ENCODE measurements around the gene THYN1.

Gene THYN1

DNA sequence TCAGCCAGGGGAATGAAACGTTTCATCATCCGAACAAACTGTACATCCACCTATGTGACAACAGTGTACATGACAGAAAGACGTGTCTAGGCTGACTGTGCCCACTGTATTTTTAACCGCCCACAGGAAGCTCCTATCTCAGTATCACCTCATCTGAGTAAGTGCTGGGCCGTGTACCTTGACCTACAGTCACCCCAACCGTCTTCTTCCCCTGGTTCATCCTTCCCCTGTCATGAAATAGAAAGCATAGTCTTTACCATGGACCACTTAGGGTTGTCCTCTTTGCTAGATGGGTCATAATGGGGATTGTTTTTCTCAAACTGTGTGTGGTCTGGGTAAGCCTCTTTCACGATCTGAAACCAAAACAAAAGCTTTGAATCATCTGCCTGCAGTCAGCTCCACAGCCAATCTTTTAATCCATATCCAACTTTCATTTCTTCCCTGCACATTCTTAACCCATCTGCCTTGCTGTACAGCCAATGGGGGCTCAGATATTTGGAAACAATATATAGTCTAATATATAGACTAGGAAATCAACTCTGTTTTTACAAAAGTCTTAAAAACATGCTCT, 4.2 kb downstream of the THYN1 start:
- no peak for DNase-seq (ENCODE audit: low read depth in 2 of 2)

DNA sequence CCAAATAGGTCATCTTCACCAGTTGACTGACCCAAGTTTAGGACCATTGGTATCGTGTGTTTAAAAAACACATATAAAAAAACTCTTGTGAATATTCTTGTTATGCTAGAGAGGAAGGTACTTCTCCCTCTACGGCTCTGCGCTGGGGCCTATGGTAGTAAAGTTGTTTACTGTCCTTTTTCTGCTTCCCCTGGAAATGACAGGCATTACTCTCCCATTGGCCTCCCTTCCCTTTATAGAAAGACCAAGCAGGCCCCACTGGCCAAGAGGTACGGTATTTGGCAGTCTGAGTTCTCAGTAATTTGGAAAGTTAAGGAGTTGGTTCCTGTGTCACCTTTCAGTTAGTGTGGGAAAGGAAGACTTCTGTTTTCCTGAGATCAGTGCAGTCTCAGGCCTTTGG, 6.5 kb downstream of the THYN1 start:
- no peak for DNase-seq (ENCODE audit: low read depth in 2 of 2)

DNA sequence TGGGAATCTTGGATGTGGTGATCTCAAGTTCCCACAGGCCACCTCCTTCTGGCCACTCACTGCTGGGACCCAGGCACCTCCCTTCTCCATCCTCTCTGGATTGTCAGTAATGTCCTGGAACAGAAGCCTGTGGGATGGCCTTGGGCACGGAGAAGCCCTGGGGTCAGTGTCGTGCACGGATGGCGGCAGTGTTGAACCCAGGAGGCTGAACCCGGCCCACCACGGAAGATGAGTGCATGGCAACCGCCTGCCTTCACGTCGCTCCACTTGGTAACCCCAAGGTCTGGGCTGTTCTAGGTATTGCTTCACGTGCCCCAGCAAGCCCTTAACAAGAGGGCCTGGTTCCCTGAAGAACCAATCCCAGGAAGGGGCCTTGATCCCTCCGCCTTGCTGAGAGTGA, 7.1 kb downstream of the THYN1 start:
- no peak for DNase-seq (ENCODE audit: low read depth in 2 of 2)

DNA sequence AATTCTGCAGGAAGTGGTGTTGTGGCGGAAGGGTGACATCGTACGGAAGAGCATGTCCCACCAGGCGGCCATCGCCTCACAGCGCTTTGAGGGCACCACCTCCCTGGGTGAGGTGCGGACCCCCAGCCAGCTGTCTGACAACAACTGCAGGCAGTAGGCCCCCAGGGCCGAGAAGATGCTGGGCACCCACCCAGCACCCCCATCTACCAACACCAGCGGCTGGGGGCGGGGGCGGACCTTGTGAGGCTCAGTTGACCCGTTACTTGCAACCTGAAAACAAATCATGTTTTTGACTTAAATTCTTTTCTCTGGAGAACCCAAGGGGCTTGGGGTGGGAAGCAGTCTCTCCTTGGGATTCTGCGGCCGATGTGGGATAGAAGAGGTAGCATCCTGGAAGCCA, 7.7 kb downstream of the THYN1 start:
- DNase-seq (ENCODE audit: low read depth in 2 of 2): no peak

DNA sequence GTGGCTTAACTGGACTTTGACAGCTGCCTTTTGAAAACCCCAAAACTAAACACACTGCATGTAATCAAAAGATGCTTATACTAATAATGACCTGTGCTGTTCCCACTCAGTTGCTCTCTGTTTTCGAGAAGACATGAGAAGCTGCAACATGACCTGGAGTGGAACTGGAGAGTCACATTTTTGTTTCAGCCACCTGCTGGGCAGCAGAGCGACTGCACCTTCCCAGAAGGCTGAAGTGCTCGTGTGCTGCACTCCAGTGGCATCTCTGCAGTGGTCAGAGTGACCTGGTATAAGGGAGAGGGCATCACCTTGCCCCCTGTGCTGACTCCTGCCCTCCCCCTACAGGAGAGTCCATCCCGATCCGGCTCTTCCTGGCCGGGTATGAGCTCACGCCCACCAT, 8.6 kb downstream of the THYN1 start:
- DNase-seq (ENCODE audit: low read depth in 2 of 2): no peak

DNA sequence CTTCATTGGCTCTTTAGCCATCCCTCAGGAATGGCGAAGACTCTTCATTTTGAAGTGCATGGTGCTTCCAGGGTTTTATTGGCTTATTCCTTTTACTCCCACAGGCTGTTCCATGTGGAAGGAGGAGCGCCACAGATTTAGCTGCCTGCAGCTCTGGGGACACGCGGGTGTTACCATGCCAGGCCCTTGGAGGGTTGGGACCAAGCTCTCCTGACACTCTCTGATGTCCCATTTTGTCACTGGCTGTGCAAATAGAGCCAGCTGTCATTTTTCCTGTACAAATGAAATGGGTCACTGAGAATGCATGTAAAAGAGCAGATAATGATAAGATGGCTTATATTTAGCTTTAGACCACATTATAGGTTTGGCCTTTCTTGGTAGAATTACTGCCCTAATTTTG, 9.2 kb downstream of the THYN1 start:
- no peak for DNase-seq (ENCODE audit: low read depth in 2 of 2)

DNA sequence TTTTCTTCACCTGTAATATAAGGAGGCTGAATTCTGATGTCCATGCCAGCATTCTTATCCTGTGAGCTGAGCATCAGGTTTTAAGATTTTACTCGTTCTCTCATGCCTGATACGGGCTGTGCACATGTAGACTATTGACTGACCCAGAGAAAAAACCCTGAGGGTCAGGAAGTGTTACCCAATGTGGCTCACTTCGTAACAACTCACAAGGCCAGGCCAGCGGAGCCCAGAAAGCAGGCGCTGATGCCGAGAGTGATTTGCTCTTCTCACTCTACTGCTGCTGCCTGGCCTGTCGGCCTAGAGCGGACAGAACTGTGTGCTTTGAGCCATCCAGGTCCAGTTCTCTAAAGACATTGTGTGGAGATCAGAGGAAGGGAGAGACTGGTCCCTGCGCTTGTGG, 10.8 kb downstream of the THYN1 start:
- no peak for DNase-seq (ENCODE audit: low read depth in 2 of 2)

DNA sequence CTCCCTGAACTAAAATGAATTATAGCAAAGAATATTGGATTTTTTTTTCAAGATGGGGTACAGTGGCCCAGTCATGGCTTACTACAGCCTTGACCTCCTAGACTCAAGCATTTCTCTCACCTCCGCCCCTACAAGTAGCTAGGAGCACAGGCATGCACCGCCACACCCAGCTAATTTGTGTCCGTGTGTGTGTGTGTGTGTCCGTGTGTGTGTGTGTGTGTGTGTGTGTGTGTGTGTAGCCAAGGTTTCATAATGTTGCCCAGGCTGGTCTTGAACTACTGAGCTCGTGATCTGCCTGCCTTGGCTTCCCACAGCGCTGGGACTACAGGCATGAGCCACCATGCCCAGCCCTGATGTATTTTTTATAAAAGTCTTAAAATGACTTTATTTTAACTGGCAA, 12.6 kb downstream of the THYN1 start:
- DNase-seq (ENCODE audit: low read depth in 2 of 2): no peak

DNA sequence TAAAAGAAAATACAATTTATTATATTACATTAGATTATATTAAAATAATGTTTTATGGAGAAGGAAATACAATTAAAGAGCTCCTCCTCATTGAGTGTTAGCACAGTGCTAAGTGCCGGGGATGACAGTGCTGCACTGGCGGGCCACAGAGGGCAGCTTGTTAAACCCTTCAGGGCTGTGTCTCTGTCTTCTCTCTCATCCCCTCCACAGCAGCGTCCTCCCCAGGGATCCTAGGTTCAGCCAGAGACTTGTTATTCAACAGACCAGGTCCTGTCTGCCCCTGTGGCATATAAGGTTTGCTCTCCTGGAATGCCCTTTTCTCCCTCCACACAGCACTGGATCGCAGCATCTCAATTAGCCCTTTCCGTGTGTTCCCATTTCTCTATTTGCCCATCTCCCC, 14.2 kb downstream of the THYN1 start:
- DNase-seq (ENCODE audit: low read depth in 2 of 2): no peak

DNA sequence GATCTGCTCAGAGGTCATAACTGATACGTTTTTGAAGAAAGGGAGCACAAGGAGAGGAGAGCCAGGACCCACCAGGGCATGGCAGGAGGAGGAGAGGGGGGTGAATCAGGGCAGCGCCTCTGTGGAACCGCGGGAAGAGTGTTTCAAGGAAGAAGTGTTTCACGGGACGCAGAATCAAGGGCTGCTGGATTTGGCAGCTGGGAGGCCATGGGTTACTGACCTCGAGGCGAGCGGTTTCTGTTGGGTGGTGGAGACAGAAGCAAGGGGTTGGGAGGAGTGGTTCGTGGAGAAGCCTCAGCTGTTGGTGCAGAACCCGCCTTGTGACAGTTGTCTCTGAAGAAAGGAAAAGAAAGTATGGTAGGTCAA, 15.6 kb downstream of the THYN1 start:
- no peak for DNase-seq (ENCODE audit: low read depth in 2 of 2)

DNA sequence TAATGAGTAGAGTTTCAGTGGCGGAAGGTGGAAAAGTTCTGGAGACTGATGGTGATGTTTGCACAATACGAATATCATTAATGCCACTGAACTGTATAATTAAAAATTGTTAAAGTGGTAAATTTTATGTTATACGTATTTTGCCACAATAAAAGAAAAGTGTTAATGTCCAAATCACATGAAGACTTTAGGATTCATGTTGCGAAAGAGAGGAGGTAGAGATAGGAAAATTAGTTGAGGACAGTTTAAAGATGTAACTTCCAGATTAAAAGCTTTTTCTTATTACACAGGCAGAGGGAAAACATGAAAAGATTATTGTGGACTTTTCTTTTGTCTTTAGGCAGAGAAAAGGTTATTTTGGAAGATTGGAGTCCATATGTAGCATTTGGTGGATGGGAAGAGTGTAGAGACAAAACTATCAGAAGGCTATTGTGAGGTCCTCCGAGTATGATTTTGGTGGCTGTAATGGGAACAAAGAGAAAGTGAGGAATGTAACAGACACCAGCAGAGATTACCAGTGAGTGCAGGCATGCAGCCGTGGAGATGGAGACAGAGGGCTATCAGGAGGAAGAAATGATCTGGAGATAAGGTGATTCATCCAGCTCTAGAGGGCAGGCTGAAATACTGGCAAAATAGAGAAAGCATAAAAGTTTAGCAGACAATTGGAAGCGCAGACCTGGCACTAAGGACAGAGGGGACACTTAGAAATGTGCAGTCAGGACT, 16.2 kb downstream of the THYN1 start:
- no peak for DNase-seq (ENCODE audit: low read depth in 2 of 2)

DNA sequence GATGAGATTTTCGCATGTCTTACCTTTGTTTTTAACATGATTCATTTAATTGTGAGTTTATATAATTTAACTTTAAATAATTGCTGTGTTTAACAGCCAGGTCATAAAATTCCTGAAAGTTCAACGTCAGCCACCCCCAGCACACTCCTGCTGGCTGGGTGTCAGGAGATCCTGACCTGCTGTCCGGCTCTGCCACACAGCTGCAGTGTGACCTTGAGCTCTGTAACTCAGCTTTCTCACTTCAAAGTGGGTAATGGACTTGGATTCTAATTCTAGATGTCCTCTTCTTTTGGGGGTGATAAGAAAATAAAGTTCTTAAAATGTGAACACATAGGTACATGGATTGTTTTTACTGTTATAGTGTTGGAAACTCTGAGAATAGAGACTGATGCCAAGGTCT, 17.8 kb downstream of the THYN1 start:
- DNase-seq (ENCODE audit: low read depth in 2 of 2): no peak

DNA sequence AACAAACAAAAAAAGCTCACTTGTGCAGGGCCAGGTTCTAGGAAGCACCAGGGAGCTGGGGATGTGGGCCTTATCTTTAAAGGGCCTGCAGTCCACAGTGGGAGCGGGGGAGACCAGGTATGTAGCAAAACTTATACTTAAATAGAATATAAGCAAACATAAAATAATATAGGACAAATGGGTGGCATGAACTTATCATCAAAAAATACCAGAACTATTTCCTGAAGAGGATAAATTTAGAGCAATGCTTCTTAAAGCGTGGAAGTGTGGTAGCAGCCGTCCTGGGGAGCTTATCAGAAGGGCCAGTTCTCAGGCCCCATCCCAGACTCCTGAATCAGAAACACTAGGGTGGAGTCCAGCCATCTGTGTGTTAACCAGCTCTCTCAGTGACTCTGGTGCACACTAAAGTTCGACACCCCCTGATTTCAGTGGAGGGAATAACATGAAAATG, 19.4 kb downstream of the THYN1 start:
- DNase-seq (ENCODE audit: low read depth in 2 of 2): no peak

DNA sequence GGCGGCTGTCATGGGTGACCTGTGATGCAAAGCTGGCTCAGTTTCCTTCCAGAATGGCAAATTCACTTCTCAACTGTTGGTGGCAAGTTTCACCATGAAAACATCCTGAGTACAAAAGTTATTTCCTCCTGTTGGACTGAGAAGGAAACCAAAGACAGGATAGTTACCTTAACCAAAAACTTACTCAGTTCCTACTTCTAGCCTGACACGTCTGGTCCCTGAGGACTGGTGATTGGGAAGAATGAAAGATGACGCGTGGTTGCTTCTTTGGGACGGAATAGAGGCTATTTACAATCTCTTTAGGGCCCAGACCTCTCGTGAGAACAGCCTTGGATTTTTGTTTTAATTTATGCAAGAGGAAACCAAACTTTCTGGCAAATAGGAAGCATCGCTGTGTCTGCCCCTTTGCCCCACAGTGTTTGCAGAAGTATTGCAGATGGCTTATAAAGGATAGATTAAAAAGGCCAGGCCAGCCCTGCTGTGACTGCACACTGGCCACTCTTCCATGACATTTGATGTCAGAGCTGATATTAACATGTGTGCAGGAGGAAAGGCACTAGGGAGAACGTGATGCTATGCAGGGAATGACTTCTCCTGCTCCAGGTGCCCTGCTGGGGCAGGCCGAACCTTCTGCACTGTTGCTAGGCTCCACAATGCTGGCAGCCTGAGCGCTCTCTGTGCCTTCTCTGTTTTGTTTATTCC, 21.0 kb downstream of the THYN1 start:
- no peak for DNase-seq (ENCODE audit: low read depth in 2 of 2)

DNA sequence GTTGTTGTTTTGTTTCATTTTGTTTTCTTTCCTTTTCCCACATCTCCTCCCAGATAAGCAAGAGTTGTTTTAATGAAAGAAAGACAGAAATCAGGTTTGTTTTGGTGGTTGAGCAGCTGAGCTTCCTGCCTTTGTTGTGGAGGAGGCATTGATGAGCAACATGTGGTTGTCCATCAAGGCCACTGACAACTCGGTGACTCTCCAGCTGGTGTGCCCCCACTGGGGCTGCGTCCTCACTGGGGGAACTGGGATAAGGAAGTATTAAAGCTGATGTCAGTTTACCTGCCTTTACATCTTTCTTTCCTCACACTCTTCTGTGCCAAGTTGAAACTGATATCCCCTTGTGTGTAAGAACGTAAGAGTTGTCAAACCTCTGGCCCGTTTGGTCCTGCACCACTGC, 22.8 kb downstream of the THYN1 start:
- no peak for DNase-seq (ENCODE audit: low read depth in 2 of 2)

DNA sequence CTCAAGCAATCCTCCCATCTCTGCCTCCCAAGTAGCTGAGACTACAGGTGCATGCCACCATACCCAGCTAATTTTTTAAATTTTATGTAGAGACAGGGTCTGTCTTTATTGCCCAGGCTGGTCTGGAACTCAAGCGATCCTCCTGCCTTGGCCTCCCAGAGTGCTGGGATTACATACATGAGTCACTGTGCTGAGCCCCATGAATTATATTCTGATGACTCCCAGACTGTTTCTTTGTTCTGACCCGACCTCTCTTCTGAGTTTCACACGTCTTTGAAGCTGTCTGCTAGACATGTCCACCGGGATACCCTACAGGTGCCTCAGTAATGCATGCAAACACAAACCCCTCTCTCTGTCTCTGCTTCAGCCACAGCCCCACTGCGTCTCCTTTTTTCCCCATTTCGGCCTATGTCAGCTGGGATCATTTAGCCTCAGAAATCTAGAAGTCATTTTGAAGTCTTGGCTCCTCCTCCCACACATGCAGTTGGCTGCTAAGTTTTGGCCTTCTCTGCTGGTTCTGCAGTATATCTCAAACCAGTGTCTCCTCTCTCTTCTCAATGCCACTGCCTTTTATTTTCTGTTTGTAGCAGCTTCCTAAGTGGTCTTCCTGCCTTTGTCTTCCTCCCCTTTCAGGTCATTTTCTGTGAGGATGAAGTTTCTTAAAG, 23.9 kb downstream of the THYN1 start:
- DNase-seq (ENCODE audit: low read depth in 2 of 2): no peak

DNA sequence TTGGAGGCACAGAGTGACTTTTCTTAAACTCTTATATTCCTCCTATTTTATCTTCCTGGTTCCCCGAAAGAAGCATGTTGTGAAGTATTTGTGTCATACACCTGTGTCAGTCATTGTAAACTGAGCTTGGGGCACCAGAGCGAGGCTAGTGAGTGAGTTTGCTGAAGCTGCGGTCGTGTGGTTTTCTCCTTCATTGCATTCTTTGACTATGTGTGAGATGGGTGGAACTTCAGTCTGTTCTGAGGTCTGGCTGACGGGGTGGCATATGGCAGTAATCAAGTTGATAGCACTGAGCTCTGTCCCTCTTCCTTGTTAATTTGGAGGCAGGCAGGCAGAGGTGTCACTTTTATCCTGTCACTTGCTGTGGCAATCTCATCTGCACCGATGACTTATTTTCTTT, 24.5 kb downstream of the THYN1 start:
- DNase-seq (ENCODE audit: low read depth in 2 of 2): no peak

DNA sequence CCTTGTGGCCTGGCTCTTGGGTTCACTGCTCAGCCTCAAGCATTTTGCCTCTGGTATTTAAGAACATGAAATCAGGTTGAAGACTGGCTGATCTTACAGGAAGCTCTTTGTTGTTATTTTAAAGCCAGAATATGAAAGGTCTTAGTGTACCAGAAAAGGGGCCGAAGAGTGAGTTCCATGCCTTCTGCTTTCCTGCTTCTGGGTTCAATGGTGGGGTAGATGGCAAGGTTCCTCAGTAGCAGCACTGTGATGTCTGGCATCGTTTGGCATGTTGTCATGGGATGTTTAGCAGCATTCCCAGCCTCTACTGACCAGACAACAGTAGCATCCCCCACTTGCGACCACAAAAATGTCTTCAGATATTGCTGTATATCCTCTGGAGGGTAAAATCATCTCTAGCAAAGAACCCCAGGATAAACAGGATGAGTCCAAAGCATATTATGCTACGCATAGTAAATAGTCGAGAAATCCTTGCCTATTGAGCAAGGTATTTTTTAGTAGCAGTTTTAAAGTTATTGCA, 26.3 kb downstream of the THYN1 start:
- DNase-seq (ENCODE audit: low read depth in 2 of 2): no peak

DNA sequence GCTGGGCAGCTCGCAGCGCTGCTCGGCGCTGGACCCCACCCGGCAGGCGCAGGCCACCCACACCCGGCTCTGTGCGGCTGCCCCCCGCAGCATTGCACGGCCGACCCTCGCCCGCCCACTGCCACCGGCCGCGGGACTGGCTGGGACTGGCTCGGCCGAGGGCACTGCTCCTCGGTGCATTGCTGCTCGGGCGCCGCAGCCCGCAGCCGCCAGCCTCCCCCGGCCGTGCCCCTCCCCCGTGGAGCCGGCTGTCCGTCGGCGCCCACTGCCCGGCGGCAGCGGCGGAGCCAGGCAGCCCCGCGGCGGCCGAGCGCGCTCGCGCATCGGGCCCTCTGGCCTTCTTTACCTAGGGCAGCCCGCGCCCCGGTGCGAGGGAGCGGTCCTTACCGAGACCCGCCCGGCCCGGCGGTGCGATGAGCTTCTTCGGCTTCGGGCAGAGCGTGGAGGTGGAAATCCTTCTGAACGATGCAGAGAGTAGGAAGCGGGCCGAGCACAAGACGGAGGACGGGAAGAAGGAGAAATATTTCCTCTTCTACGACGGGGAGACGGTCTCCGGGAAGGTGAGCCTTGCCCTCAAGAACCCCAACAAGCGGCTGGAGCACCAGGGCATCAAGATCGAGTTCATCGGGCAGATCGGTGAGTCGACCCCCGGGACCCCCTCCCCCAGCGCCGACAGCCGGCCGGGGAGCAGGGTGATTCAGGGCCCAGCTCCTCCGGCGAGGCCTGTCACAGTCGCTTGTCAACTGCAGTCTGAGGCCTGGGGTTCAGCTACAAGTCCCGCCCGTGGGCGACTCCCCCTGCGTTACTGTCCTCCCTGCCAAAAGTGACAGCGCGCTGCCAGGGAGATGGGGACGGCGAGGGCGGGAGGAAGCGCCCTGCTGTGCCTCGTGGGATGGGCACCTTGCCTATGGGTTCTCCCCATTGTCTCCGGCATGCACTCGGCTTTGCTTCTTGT, 28.2 kb downstream of the THYN1 start:
- peak; percentile 58 to 61 for DNase-seq (ENCODE audit: low read depth in 2 of 2)

DNA sequence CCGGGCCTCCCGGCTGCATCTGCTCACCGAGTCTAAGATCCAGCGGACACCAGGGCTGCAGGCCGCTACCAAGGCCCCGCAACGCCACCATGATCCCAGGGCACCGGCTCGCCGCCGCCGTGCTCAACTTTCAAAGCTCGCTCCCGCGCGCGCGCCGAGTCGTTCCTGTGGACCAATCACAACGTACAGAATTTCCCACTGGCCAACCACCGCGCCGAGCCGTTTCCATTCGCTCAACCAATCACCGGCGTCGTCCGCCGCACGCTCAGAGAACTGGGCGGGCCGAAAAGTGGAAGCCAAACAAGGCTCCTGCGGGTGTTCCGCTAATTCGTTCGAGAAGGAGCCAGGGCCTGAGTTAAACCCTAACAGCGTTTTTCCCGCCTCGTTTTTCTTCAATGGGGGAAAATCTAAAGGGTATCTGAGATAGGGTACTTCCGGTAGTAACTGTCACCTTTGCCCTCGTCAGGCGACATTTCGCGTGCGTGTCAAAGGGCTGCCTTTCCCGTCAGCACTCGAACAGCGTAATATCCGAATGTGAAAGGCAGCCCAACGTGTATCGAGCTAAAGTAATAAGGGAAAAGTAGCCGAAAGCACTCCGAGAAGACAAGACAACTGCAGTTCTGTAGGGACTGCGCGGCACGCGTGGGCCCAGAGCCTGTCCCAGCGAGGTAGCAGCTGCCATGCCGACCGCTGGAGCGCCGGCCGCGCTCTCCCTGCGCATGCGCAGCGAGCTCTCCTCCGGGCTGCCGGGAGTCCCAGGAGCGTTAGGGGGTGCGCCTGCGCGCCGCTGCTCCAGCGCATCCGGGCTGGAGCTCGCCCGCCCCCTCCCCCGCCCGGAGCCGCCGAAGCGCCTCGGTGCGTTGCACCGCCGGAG, 29.1 kb downstream of the THYN1 start, which contains the start of the genes NCAPD3 and VPS26B:
Gene NCAPD3, minus strand, starts transcription at position 132 of the 874 bp plus-strand sequence. Its CDS starts 41 bp downstream, at position 91.
Gene VPS26B, plus strand, starts transcription at position 836 of the 874 bp plus-strand sequence. CDS start 452 bp downstream, outside the sequence.
- peak; percentile 92 to 96 for DNase-seq (ENCODE audit: low read depth in 2 of 2)

Measured in stimulated activated CD4-positive, alpha-beta T cell treated with anti-CD3 and anti-CD28 coated beads, Interleukin-4, amount 100 ng/mL, for 48 hours (primary cell).